GM06990 (cell line): ENCODE data around the gene SPATA13.

Experiments used
- DNase-seq: peaks from one replicate; pipeline ENCODE4 v3.0.0-alpha.2; 2011; ENCODE audit not compliant: insufficient read length; ENCODE audit errors: extremely low read depth
- H3K27me3 ChIP-seq: replicated peaks from 2 replicates; pipeline ENCODE4 v1.6.0; 2011; ENCODE audit warnings: low read length; ENCODE audit not compliant: control insufficient read depth, insufficient read depth
- H3K36me3 ChIP-seq: 2 replicates; pipeline ENCODE4 v1.5.1; 2011; ENCODE audit warnings: low read length; ENCODE audit not compliant: control insufficient read depth, insufficient read depth
- H3K4me3 ChIP-seq: replicated peaks from 2 replicates; pipeline ENCODE4 v1.5.1; 2011; ENCODE audit warnings: low read depth, mild to moderate bottlenecking, control low read depth, low read length
- TF ChIP-seq, protein P1 (sequence below): IDR thresholded peaks from 2 replicates; pipeline ENCODE4 v1.5.1; 2011; ENCODE audit warnings: low read length, control low read depth, mild to moderate bottlenecking, inconsistent platforms; ENCODE audit not compliant: insufficient read depth, poor library complexity, severe bottlenecking

SPATA13 gene

DNA sequence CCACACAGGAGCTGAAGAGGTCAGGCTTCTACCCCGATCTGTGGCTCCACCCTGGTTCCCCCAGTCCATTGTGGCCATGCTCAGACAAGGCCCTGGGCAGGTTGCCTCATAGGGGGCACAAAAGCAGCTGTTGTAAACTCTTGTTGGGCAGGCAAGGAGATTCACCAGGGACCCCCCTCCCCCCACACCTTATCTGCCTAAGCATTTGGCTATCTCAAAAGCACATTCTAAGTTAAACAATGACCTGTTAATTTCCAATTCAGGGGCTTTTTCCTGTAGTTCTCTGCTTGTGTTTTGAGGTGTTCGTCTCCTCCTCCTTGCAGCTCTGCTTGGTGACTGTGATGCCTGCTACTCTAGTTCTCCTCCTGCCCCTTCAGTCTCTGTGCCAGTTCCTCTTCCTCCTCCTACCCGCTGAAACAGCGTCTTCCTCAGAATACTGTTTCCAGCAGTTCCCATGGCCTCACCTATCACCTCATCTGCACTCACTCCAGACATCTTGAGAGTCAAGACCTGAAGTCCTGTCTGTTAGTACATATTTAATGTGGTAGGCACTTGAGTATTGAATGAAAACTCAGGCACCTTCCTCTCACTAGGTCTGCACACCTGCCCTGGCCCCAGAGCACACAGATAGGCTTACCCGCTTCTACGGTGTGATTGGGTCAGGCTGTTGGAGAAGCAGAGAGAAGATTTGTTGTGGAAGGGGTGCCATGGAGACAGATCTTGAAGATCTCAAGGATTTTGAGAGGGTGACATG is 31.7 kb downstream of the SPATA13 start:
- DNase-seq = no peak
- Histone ChIP-seq H3K36me3 (no peaks in the 10 kb centered on the region), H3K27me3 (no peaks in the 10 kb centered on the region; the same call in 1 of the 2 replicates), H3K4me3 (no peak overlapping the region)
- TF ChIP-seq, protein P1, sequence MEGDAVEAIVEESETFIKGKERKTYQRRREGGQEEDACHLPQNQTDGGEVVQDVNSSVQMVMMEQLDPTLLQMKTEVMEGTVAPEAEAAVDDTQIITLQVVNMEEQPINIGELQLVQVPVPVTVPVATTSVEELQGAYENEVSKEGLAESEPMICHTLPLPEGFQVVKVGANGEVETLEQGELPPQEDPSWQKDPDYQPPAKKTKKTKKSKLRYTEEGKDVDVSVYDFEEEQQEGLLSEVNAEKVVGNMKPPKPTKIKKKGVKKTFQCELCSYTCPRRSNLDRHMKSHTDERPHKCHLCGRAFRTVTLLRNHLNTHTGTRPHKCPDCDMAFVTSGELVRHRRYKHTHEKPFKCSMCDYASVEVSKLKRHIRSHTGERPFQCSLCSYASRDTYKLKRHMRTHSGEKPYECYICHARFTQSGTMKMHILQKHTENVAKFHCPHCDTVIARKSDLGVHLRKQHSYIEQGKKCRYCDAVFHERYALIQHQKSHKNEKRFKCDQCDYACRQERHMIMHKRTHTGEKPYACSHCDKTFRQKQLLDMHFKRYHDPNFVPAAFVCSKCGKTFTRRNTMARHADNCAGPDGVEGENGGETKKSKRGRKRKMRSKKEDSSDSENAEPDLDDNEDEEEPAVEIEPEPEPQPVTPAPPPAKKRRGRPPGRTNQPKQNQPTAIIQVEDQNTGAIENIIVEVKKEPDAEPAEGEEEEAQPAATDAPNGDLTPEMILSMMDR = no peak

DNA sequence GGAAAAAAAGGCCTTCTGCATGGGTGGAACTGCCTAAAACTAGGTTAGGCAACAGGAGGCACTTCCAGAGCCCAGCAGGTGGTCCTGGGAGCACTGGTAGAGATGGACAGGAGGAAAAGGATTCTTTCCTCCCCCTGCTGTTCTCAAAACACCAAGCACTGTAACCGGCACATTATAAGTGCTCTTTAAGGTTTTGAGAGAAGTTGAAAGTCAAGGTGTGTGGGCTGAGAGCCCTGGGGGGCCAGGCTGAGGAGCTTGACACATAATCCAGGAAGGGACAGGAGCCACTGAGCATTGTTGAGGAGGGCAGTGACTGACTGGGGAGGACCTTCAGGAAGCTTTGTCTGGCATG is 32.3 kb downstream of the SPATA13 start:
- no peak for DNase-seq
- Histone ChIP-seq H3K27me3 (no peaks in the 10 kb centered on the region; the same call in 1 of the 2 replicates), H3K36me3 (no peaks in the 10 kb centered on the region), H3K4me3 (no peak overlapping the region)
- TF ChIP-seq, protein P1 = no peak

DNA sequence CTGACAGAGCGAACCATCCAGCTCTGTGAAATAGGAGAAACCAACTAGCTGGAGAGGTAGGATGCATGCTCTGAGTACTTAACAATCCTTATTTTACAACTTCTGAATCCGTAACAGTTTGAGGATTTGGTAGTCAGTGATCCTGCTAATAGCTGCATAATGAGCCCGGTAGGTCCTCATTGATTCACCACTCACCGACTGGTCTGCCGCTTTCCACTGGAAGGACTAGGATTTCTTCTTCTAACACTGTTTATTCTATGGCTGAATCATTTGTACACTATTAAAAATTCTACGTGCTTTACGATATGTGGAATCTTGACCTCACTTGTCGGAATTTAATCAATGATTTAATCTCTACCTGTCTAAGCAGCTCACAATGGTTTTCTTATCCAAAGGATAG is 33.9 kb downstream of the SPATA13 start:
- Histone ChIP-seq H3K4me3 (no peak overlapping the region), H3K27me3 (no peaks in the 10 kb centered on the region; the same call in 1 of the 2 replicates), H3K36me3 (no peaks in the 10 kb centered on the region)
- TF ChIP-seq, protein P1 = no peak
- DNase-seq = no peak

GRCh38 chr13:24195626-24196025 is 35.1 kb downstream of the SPATA13 start:
- no peak for DNase-seq
- no peaks in the 10 kb centered on the region for H3K36me3 ChIP-seq
- no peak overlapping the region for H3K4me3 ChIP-seq
- TF ChIP-seq, protein P1 = no peak
- no peaks in the 10 kb centered on the region; the same call in 1 of the 2 replicates for H3K27me3 ChIP-seq

GRCh38 chr13:24196593-24197197 is 36.2 kb downstream of the SPATA13 start:
- Histone ChIP-seq H3K4me3 (no peak overlapping the region), H3K36me3 (no peaks in the 10 kb centered on the region), H3K27me3 (no peaks in the 10 kb centered on the region; the same call in 1 of the 2 replicates)
- TF ChIP-seq, protein P1 = no peak
- DNase-seq = no peak
